ENCODE measurements around the gene RSRC1.
A peak's percentile ranks its signal among the peaks of the same experiment; 100 is the strongest.

The RSRC1 gene

GRCh38 chr3:158244274-158244673 is 134.4 kb downstream of the RSRC1 start:
- DNase-seq, result no peak

- no peak for DNase-seq
Observed at GRCh38 chr3:158247288-158247687, 137.4 kb downstream of the RSRC1 start.

- no peak for DNase-seq
Observed at GRCh38 chr3:158248261-158248660, 138.4 kb downstream of the RSRC1 start.

- no peak for DNase-seq
Observed at GRCh38 chr3:158249183-158249582, 139.3 kb downstream of the RSRC1 start.

GRCh38 chr3:158258619-158259018 is 148.7 kb downstream of the RSRC1 start:
- no peak for DNase-seq

- no peak for DNase-seq
Observed at GRCh38 chr3:158260392-158260791, 150.5 kb downstream of the RSRC1 start.

GRCh38 chr3:158261371-158261991 is 151.6 kb downstream of the RSRC1 start:
- no peak for DNase-seq

- no peak for DNase-seq
Observed at GRCh38 chr3:158264894-158265293, 155.0 kb downstream of the RSRC1 start.

GRCh38 chr3:158267015-158267414 is 157.1 kb downstream of the RSRC1 start:
- no peak for DNase-seq

- no peak for DNase-seq
Observed at GRCh38 chr3:158269942-158270341, 160.1 kb downstream of the RSRC1 start.

GRCh38 chr3:158272081-158272480 is 162.2 kb downstream of the RSRC1 start:
- DNase-seq, result no peak

GRCh38 chr3:158273656-158274055 is 163.8 kb downstream of the RSRC1 start:
- DNase-seq, result no peak

- DNase-seq, result no peak
Observed at GRCh38 chr3:158278187-158278586, 168.3 kb downstream of the RSRC1 start.

GRCh38 chr3:158279609-158280008 is 169.7 kb downstream of the RSRC1 start:
- no peak for DNase-seq

GRCh38 chr3:158295771-158296170 is 185.9 kb downstream of the RSRC1 start:
- no peak for DNase-seq

GRCh38 chr3:158297940-158298339 is 188.1 kb downstream of the RSRC1 start:
- DNase-seq, result no peak

- no peak for DNase-seq
Observed at GRCh38 chr3:158308236-158308928, 198.5 kb downstream of the RSRC1 start.

- no peak for DNase-seq
Observed at GRCh38 chr3:158312560-158313141, 202.8 kb downstream of the RSRC1 start.

GRCh38 chr3:158313338-158313927 is 203.5 kb downstream of the RSRC1 start:
- peak; percentile 45 for DNase-seq

GRCh38 chr3:158314426-158315357 is 204.8 kb downstream of the RSRC1 start:
- no peak for DNase-seq

- peak; percentile 19 for DNase-seq
Observed at GRCh38 chr3:158329696-158330441, 220.0 kb downstream of the RSRC1 start.

- DNase-seq, result no peak
Observed at GRCh38 chr3:158330870-158331269, 221.0 kb downstream of the RSRC1 start.
